22Rv1 (cell line): ENCODE data around the gene MSI2.

Experiments
- ZFX ChIP-seq: fragments of 450-650 bp; IDR thresholded peaks from 2 replicates; pipeline ENCODE4 v1.6.1; 2017; ENCODE audit warnings: antibody characterized with exemption, borderline replicate concordance
- TF ChIP-seq, protein P1 (sequence below): fragments of 450-650 bp; IDR thresholded peaks from 2 replicates; pipeline ENCODE4 v1.5.1; 2017; ENCODE audit warnings: mild to moderate bottlenecking

DNA sequence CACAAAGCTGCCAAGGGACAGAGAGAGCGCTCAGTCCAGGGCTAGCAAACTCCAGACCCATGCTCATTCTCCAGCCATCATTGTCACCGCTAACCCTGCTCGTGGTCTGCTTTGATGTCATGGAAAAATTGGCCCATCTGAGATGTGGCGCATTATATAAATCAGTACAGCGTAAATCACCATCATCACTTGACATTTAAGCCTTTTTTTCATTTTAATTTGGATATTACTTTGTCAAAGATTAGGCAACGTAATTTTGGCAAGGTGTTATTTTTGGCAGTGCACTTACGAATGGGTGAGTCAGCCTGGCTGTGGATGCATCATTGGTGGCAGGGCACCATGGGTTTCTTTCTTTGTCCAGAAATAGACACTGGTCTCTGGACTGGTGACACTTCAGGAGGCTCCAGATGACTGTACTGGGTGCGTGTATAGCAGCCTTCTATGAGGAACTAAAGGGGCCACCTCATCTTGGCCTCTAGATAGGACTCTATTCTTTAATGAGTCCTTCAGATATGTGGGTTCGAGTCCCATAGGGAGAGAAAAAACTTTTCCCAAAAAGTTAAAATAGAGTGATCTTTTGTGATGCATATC lies 166.3 kb downstream of the MSI2 start:
- TF ChIP-seq, protein P1, sequence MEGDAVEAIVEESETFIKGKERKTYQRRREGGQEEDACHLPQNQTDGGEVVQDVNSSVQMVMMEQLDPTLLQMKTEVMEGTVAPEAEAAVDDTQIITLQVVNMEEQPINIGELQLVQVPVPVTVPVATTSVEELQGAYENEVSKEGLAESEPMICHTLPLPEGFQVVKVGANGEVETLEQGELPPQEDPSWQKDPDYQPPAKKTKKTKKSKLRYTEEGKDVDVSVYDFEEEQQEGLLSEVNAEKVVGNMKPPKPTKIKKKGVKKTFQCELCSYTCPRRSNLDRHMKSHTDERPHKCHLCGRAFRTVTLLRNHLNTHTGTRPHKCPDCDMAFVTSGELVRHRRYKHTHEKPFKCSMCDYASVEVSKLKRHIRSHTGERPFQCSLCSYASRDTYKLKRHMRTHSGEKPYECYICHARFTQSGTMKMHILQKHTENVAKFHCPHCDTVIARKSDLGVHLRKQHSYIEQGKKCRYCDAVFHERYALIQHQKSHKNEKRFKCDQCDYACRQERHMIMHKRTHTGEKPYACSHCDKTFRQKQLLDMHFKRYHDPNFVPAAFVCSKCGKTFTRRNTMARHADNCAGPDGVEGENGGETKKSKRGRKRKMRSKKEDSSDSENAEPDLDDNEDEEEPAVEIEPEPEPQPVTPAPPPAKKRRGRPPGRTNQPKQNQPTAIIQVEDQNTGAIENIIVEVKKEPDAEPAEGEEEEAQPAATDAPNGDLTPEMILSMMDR = no peak
- no peak for TF ChIP-seq ZFX
